Measurements from ENCODE around the gene WDR19. TPM values are rescaled to one million over a fixed set of nuclear protein-coding genes. Genes with fewer than 3 reads are reported as not detected.
"Not testable (repeated sequence)": the region's sequence is repeated elsewhere in the genome, so short reads cannot be mapped to it uniquely, and the experiment has no call there.

The WDR19 gene
- total RNA-seq, 1 donor from 2014 or later = 106 TPM

DNA sequence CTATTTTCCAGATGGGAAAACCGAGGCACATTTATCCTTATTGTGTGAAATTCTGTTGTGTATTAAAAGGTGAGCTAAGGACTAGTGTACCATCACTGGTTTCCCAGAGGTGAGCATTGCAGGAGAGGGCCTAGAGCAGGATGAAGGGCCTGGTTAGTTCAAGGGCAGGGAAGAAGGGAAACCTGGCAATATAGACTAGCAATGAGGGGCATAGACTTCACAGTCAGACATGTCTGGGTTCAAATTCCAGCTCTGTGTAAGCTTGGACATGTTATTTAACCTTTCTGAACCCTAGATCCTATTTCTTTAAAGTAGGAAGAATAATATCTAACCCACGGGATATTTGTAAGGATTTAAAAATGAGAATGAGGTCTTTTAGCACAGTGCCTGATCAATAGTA, 50.8 kb downstream of the WDR19 start:
- no peak for DNase-seq (ENCODE audit: low spot score)

- DNase-seq (ENCODE audit: low spot score) = no peak
Measured at GRCh38 chr4:39233783-39234182, 51.5 kb downstream of the WDR19 start.

DNA sequence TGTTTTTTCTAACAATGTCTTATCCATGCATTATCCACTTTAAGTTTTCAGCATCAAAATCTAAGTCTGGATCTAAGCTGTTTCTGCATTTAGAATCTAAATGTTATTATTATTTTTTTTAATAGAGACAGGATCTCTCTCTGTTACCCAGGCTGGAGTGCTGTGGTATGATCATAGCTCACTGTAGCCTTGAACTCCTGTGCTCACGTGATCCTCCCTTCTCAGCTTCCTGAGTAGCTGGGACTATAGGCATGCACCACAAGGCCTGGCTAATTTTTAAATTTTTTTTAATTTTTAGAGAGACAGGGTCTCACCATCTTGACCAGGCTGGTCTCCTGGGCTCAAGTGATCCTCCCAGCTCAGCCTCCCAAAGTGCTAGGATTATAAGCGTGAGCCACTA, 52.7 kb downstream of the WDR19 start:
- DNase-seq (ENCODE audit: low spot score) = no peak

GRCh38 chr4:39235696-39236095, 53.4 kb downstream of the WDR19 start:
- DNase-seq (ENCODE audit: low spot score) = no peak

DNA sequence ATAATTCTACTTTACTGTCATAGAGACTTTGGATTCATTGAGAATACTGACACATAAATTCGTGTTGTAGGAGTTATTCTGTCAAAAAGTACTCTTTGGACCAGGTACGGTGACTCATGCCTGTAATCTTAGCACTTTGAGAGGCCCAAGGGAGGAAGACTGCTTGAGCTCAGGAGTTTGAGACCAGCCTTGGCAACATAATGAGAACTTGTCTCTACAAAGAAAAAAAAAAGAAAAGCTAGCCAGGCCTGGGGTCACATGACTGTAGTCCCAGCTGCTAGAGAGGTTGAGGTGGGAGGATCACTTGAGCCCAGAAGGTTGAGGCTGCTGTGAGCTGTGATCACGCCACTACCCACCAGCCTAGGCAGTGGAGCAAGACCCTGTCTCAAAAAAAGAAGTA, 54.9 kb downstream of the WDR19 start:
- DNase-seq (ENCODE audit: low spot score) = no peak

- no peak for DNase-seq (ENCODE audit: low spot score)
Measured at GRCh38 chr4:39243462-39243861, 61.1 kb downstream of the WDR19 start.

DNA sequence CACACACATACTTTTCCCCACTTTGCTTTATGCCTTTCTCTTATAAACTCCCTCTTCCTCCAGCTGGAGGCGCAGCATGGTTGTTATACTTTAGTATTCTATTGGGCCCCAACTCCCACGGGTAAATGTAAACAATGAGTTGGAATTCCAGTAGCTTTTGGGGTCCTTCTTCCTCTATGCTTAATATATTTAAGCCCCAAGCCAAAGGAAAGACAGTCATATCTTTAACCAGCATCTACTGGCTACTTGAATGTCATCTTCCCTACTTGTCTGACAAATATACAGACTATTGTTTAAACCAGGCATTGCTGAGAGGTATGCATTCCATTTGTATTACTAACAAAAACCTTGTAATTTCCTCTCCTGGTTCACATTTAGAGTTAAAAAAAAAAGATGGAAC, 72.9 kb downstream of the WDR19 start:
- DNase-seq (ENCODE audit: low spot score) = peak; percentile 19

DNA sequence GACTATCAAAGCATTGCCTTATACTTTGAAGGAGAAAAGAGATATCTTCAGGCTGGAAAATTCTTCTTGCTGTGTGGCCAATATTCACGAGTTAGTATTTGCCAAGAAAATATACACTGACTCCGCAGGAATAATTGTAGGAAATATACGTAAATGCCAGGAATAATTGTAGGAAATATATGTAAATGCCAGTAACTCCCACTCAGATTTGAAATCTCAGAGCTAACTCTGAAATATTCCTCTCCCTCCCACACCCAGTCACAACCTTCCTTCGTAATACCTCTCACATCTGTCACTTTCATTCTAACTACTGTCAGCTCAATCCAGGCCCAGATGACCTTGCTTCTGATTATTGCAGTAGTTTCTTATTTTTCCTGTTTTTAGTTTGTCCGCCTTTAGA, 73.5 kb downstream of the WDR19 start:
- DNase-seq (ENCODE audit: low spot score) = peak; percentile 23

DNA sequence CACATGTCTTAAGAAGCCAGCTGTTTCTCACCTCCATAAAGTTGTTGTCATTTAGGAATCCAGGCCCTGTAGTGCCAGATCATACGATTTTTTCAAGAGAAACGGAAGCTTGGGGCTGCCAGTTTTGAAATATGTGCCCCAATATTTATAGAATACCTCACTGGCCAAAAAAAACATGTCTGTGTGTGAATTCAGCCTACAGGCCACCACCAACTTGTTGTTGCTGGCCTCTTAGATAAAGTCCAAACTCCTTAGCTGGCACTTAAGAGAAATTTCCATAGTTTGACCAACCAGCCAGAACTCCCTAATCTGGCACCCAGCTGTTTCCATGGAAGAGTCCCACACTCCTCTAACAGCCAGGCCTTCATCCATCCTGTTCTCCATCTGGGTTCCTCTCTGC, 74.1 kb downstream of the WDR19 start:
- peak; percentile 20 for DNase-seq (ENCODE audit: low spot score)

DNA sequence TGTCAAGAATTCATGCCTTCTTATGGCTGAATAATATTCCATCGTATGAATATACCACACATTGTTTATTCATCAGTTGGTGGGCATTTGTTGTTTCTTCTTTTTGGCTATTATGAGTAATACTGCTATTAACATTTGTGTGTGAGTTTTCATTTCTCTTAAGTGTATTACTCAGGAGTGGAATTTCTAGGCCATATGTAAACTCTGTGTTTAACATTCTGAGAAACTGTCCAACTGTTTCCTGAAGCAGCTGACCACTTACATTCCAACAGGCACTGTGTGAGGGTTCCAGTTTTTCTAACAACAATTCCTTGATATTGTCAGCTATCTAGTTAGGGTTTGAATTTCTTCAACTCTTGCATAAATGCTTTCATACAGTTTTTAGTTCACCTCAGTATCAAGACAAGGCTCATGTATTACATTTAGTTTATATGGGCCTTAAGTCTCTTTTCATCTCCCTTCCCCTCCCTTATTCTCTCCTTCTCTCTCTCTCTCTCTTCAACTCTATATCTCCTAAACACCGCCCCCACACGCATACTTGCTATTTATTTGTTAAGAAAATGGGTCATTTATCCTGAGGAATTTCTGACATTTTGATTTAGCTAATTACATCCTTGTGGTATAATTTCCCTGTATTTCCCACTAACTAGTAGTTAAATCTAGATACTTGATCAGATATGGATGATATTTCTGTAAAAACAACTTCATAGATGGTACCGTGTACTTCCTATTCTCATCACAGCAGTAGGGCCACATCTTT, 77.4 kb downstream of the WDR19 start:
- DNase-seq (ENCODE audit: low spot score) = no peak

GRCh38 chr4:39263895-39264294, 81.6 kb downstream of the WDR19 start:
- DNase-seq (ENCODE audit: low spot score) = no peak

GRCh38 chr4:39274503-39274902, 92.2 kb downstream of the WDR19 start:
- DNase-seq (ENCODE audit: low spot score) = peak; percentile 3

GRCh38 chr4:39277661-39278060, 95.3 kb downstream of the WDR19 start:
- not testable (repeated sequence) for DNase-seq (ENCODE audit: low spot score)

DNA sequence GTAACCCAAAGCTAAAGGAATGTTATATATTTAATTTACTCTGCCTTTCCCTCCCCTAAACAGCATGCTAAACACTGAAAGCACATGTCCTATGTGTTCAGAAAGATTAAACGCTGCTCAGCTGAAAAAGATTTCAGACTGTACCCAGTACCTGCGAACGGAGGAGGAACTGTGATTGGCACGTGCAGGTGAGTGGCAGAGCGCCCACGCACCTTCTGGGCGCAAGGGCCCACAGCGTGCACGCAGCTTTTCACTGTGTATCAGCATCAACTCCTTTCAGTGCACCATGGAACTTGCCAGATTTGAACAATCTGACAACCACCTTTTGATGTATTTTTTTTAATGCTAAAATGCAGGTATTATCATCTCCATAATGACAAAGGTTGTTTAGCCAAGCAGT, 96.1 kb downstream of the WDR19 start:
- DNase-seq (ENCODE audit: low spot score) = no peak

DNA sequence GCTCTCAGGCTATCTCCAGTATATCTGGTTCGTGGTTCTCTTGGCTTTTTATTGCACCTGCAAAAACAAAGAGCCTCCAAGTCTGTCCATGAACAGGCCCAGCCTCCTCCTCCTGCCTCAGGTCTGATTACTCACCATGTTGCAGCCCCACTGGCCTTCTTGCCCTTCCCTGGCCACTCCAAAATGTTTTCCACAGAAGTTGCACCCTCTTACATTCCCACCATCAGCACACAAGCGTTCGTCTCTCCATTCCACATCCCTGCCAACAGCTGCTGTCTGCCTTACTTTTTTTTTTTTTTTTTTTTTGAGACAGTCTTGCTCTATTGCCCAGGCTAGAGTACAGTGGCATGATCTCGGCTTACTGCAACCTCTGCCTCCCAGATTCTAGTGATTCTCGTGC, 97.1 kb downstream of the WDR19 start:
- DNase-seq (ENCODE audit: low spot score) = no peak

DNA sequence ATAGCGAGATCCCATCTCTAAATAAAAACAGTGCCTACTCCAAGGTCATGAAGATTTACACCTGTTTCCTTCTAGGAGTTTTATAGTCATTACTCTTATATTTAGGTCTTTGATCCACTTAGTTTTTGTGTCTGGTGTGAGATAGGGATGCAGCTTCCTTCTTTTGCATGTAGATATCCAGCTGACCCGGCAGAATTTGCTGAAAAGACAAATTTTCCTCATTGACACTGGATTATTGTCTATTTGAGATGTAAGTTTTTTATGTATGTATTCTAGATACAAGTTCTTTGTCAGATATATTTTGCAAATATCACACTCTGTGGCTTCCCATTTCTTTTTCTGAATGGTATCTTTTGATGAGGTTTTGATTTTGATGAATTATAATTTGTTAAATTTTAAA, 98.4 kb downstream of the WDR19 start:
- no peak for DNase-seq (ENCODE audit: low spot score)

DNA sequence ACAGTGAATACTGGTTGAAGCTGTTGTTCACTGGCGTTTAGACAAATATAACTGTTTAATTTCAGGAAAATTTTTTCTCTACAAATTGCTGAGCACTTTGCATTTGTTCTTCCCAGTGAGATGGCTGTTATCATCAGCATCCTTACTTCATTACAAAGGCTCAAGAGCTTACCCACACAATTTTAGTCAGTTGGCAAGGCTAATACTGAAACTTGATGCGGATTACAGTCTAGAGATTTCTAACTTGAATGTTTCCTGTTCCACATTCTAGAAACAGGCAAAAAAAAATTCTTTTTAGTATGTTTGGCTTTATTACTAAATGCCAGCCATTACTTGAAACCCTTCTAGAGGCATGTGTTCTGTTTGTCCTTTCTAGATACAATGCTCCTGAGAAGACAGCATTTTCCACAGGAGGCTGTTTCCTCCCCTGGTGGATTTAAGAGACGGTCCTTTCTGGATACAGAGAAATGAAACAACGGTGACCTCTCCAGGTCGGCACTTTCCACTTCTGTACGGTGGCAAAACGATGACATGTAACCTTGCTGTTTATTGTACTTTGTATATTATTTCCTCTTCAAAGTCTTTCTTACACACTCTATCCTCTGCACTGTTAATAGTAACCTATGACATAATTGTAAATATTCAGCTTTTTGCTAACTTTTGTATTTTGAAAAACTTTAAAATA, 102.9 kb downstream of the WDR19 start:
- no peak for DNase-seq (ENCODE audit: low spot score)

- DNase-seq (ENCODE audit: low spot score) = no peak
Measured at GRCh38 chr4:39285853-39286252, 103.5 kb downstream of the WDR19 start.

DNA sequence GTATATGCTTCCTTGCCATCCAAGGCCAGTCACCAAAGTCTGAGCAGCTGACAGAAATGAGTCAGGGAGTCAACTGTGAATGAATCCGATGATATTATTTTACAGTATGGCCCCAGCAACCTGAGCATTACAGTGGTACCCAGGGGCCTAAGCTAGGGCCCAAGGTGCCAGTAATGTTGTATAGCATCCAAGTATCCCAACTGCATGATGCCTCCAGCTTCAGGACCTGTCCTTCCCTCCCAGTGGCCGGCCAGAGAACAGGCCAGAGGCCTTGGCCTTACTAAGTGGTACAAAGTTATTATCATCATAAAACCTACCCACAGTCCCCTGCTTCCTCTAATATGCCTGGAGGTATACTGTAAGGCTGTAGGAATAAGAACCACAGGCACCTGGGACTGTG, 103.9 kb downstream of the WDR19 start:
- DNase-seq (ENCODE audit: low spot score) = no peak

- DNase-seq (ENCODE audit: low spot score) = no peak
Measured at GRCh38 chr4:39287223-39287622, 104.9 kb downstream of the WDR19 start.

DNA sequence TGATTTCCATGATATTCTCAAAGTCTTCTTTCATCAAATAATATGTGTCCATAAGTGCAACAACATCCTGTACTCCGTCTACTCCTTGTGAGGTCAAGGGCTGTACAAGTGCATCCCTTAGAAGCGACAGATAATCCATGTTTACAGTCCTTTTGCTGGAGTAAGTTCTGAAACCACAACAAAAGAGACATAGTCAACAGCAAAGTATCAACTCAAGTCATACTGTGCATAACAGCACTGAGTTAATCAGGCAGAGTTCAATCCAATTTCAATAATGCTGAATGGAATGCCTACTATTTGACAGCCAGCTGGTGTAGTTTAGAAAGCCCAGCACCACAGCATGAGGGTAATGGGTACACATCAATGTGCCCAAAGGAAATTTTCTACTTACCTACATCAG, 109.4 kb downstream of the WDR19 start:
- no peak for DNase-seq (ENCODE audit: low spot score)

- not testable (repeated sequence) for DNase-seq (ENCODE audit: low spot score)
Measured at GRCh38 chr4:39292433-39292832, 110.1 kb downstream of the WDR19 start.

- no peak for DNase-seq (ENCODE audit: low spot score)
Measured at GRCh38 chr4:39295784-39296183, 113.5 kb downstream of the WDR19 start.
